Vein endothelial cell (primary cell): ENCODE results near the gene CDT1. TPM values are rescaled to one million over a fixed set of nuclear protein-coding genes. Genes with fewer than 3 reads are reported as not detected.

Experiments
- total RNA-seq: library from RNA; depleted of rRNA; stranded (reverse); fragments of >200 nt; gene quantifications from 2 replicates; pipeline ENCODE4 v1.2.3, GENCODE V29; 2012

CDT1 gene
- total RNA-seq = 12.1 and 14.7 TPM in 2 replicates

DNA sequence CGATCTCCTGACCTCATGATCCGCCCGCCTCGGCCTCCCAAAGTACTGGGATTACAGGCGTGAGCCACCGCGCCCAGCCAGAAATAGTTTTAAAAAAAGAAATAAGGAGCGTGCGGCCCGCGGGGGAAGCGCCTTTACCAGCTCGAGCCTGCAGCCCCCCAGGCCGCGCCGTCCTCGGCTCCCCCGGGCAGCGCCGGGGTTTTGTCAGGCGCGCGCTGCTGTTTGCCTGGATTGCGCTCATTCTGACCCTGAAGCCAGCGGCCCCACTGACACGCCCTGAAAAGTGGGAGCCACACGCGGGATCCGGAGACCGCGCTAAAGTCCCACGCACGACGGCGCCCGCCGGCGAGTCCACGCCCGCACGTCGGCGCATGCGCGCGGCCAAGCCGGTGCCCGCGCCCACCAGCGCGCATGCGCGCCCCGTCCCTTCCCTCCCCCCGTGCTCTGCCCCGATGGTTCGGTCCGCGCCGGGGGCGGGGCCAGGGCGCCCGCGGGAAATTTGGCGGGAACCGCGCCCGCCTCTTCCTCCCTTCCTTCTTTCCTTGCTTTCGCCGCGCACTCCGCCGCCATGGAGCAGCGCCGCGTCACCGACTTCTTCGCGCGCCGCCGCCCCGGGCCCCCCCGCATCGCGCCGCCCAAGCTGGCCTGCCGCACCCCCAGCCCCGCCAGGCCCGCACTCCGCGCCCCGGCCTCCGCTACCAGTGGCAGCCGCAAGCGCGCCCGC, at the start of gene CDT1:
Gene CDT1, plus strand, starts transcription at position 526 of the 724 bp plus-strand sequence. Its CDS starts 43 bp downstream, at position 569.

DNA sequence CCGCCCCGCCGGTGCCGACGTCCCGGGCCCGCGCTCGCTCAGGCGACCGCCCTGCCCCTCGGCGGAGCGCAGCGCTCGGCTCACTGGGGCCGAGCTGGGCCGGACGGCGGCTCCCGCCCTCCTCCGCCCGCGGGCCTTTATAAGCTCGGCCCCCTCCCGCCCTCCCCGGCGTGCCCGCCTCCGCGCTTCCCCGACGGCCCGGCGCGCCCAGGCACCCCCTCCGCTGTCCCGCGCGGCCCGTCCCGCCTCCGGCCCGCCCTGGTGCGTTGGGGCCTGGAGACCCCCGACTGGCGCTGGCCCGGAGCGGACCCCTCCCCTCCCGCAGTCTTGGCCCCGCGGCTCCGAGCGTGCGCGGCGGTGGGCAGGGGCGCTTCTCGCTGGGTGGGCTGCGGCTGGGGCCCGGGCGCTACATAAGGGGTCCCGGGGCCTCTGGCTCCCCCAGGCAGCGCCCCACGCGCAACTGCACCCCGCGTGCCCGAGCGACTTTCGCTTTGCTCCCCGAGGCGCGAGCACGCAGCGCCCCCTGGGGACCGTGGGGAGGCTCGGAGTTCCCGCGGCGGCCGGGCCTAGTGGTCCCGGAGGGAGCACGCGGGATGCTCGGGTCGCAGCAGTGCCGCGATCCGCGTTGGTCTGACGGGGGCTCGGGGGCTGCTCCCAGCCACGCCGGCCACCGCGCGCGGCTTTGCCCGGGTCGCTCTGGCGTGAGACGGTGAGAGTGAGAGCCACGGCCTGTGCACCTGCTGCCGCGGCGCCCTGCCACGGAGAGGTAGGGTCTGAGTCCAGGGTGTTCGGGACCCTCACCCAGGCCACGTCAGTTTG, 18.3 kb upstream of the CDT1 start, which contains the start of gene PIEZO1:
Gene PIEZO1, minus strand, starts transcription at position 115 of the 819 bp plus-strand sequence. CDS start 256 bp downstream, outside the sequence.

DNA sequence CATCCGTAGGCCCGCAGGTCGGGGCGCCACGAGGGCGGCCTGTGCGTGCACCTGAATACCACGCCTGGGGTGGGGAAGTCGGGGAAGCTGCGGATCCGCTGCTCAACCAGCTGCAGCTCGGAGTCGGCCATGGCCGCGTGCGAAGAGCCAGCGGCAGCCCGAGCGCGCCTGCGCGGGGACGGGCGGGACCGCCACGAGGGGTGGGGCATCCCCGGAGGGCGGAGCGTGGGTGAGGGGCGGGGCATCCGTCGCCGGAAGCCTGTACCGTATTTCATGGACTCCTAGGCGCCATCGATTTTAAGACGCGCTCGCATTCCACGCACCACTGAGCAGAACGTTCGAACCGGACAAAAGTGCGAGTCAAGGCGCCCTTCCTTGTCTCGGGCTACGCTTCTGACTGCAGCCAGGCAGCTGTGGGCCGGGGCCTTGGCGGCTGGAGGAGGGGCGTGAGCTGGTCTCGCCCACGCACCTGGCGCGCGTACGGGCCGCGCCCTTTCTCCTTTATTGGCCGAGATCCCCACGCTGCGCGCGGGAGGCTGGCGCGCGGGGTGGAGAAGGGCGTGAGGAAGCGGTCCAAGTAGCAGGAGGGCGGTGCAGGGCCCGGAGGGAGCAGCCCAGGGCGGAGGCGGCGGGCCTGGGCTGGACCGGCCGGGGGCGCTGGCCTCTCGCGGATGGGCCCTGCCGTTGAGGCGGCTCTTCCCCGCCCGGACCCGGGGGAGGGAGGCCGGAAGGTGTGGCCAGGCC, 8.4 kb downstream of the CDT1 start, which contains the start of gene APRT:
Gene APRT, minus strand, starts transcription at position 160 of the 744 bp plus-strand sequence. Its CDS starts 29 bp downstream, at position 131.

DNA sequence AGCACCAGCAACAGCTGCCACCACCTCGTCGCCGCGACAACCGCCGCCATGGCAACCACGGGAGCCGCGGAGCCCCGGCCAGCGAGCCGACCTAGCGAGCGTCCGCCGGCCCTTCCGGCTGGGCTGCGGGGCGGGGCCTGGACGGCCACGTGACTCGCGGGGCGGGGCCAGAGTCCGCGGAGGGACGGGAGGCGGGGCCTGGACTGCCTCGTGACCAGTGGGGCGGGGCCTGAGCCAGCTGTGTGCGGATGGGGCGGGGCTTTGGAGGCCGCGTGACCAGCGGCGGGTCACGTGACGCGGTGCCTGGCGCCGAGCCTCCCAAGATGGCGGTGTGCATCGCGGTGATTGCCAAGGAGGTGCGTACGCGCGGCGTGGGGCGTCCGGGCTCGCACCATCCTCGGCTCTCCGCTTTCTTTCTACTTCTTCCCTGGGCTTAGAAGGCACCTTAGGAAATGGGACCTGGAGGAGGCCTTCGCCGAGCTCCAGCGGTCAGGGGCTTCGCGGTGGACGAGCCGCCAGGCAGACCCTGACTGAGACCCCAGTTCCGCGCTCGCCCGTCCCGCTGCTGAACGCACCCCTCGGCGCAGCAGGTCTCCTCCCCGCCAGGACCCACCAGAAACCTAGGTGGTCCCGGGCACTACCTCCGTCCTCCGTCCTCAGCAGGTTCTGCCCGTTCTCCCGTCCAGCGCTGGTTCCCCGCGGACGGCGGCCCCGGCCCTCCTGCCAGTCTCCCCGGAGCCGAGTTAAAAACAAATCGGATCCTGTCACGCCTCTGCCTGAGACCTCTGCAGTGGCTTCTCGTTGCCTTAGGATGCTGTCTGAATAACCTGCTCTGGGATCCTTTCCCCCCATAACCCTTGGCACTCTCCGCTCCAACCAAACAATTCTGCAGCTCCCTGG, 53.5 kb downstream of the CDT1 start, which contains the start of the genes GALNS and TRAPPC2L:
Gene GALNS, minus strand, starts transcription at position 120 of the 900 bp plus-strand sequence. Its CDS starts 70 bp downstream, at position 50.
Gene TRAPPC2L, plus strand, starts transcription at position 300 of the 900 bp plus-strand sequence. Its CDS starts 24 bp downstream, at position 324.

Other genes starting within 250 kb of the CDT1 start
- 15.7 and 16.3 TPM in 2 replicates for gene ZC3H18, start 233.4 kb upstream of the CDT1 start, total RNA-seq
- 0.10 and 0.33 TPM in 2 replicates for gene IL17C, start 165.2 kb upstream of the CDT1 start, total RNA-seq
- 124 and 270 TPM in 2 replicates for gene CYBA, start 152.7 kb upstream of the CDT1 start, total RNA-seq
- gene MVD, start 140.7 kb upstream of the CDT1 start, total RNA-seq = 36.3 and 50.8 TPM in 2 replicates
- 0.19 and 0.33 TPM in 2 replicates for gene SNAI3, start 117.3 kb upstream of the CDT1 start, total RNA-seq
- gene RNF166, start 97.4 kb upstream of the CDT1 start, total RNA-seq = 18.0 and 27.8 TPM in 2 replicates
- gene CTU2, start 97.3 kb upstream of the CDT1 start, total RNA-seq = 26.7 and 36.6 TPM in 2 replicates
- 239 and 332 TPM in 2 replicates for gene PIEZO1, start 18.6 kb upstream of the CDT1 start, total RNA-seq
- gene APRT, start 8.1 kb downstream of the CDT1 start, total RNA-seq = 96.6 and 121 TPM in 2 replicates
- 19.9 and 30.8 TPM in 2 replicates for gene GALNS, start 53.2 kb downstream of the CDT1 start, total RNA-seq
- 47.6 and 54.9 TPM in 2 replicates for gene TRAPPC2L, start 53.3 kb downstream of the CDT1 start, total RNA-seq
- not detected in 2 replicates for gene PABPN1L, start 62.9 kb downstream of the CDT1 start, total RNA-seq
- 0.19 TPM in 1 of 2 replicates, not detected in the other for gene CBFA2T3, start 173.4 kb downstream of the CDT1 start, total RNA-seq